ENCODE data around the gene CIB2. TPM values are rescaled to one million over a fixed set of nuclear protein-coding genes. Genes with fewer than 3 reads are reported as not detected.

The CIB2 gene
- polyA plus RNA-seq, 2 of the 4 experiments (the other 2 are of a cell fraction): 21.2 to 25.3 TPM

- TF ChIP-seq EHF (CRISPR knock-in tag; IDR thresholded peaks at IDR 0.05): no peak
Measured at GRCh38 chr15:78103406-78104118, 27.7 kb downstream of the CIB2 start (continued).

GRCh38 chr15:78102741-78103140, 28.5 kb downstream of the CIB2 start:
- 76% methylated on average over 6 of the region's 6 CpGs for WGBS (ENCODE audit: missing lambda C conversion rate)
- no peak overlapping the region for H3K4me3 ChIP-seq
- POLR2A ChIA-PET: no interaction called here
- no peak overlapping the region for H3K4me2 ChIP-seq
- H3K9me3 ChIP-seq: no peaks in the 10 kb centered on the region
- no peak for DNase-seq (ENCODE audit: low read depth in 1 of 2, low spot score in 1 of 2)
- no peak for FAIRE-seq
- no peaks in the 10 kb centered on the region for H3K4me1 ChIP-seq
- no peak overlapping the region for H3K27ac ChIP-seq
- TF ChIP-seq CTCF (IDR thresholded peaks at IDR 0.05) (no peak), EHMT2 (IDR thresholded peaks at IDR 0.05; ENCODE audit: low read depth) (no peak)
- no peak; a peak in 1 of 6 replicates for ATAC-seq
- CTCF ChIA-PET: interaction anchor here (1.0 to 5.4 kb wide), 8 partner anchors 11 to 144 kb away, joined by 3 to 37 read pairs (median 14); partner anchors contain the start of gene SH2D7

DNA sequence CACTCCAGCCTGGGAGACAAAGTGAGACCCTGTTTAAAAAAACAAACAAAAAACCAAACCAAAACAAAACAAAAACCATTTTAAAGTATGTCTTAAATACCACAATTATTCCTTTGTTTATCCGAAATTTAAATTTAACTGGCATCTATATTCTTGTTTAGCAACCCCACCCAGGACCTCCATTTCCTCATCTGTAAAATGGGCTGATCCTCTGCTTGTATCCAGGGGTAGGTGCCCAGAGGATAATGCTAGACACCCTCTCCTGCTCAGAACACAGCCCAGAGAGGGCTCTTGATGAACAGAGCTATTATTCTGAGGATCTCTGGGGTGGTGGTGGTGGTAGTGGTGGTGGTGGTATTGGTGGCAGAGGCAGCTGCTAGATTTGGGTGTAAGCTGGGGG, 29.0 kb downstream of the CIB2 start:
- no peak for FAIRE-seq
- no peak for TF ChIP-seq POLR2AphosphoS2 (conservative IDR thresholded peaks at IDR 0.05; ENCODE audit: low read length)
- TF ChIP-seq POLR2A (IDR thresholded peaks at IDR 0.05; ENCODE audit: low read length): no peak
- no peak for TF ChIP-seq BHLHE40 (IDR thresholded peaks at IDR 0.05; ENCODE audit: low read depth, low read length)
- no peak for TF ChIP-seq RFX5 (IDR thresholded peaks at IDR 0.05)
- no peak for TF ChIP-seq KDM1A (IDR thresholded peaks at IDR 0.05; ENCODE audit: low read depth)
- TF ChIP-seq TFCP2L1 (CRISPR knock-in tag; IDR thresholded peaks at IDR 0.05): no peak
- TF ChIP-seq MAZ (IDR thresholded peaks at IDR 0.05; ENCODE audit: borderline replicate concordance, low read depth, low read length): no peak
- TF ChIP-seq FOXS1 (CRISPR knock-in tag; IDR thresholded peaks at IDR 0.05): no peak
- no peak for DNase-seq (ENCODE audit: low read depth in 1 of 2, low spot score in 1 of 2)
- no peak overlapping the region for H3K27ac ChIP-seq
- no peaks in the 10 kb centered on the region for H3K9me3 ChIP-seq
- WGBS (ENCODE audit: missing lambda C conversion rate): 15% methylated on average over 1 of the region's 1 CpG
- POLR2A ChIA-PET: no interaction called here
- no peaks in the 10 kb centered on the region for H3K4me1 ChIP-seq
- no peak overlapping the region for H3K4me2 ChIP-seq
- CTCF ChIA-PET: interaction anchor here (1.0 to 5.4 kb wide), 7 partner anchors 8 to 143 kb away, joined by 3 to 37 read pairs (median 18); partner anchors contain the start of gene SH2D7
- no peak overlapping the region for H3K4me3 ChIP-seq
- no peak for ATAC-seq

GRCh38 chr15:78101423-78102105, 29.7 kb downstream of the CIB2 start:
- H3K4me2 ChIP-seq: no peak overlapping the region
- DNase-seq (ENCODE audit: low read depth in 1 of 2, low spot score in 1 of 2): no peak
- FAIRE-seq: no peak
- POLR2A ChIA-PET: no interaction called here
- no peak overlapping the region for H3K4me3 ChIP-seq
- TF ChIP-seq ZSCAN20 (CRISPR knock-in tag; IDR thresholded peaks at IDR 0.05) (no peak), CBX8 (IDR thresholded peaks at IDR 0.05) (no peak), FOSL2 (IDR thresholded peaks at IDR 0.05) (no peak), FOSL2 (CRISPR knock-in tag; IDR thresholded peaks at IDR 0.05) (no peak), HEYL (CRISPR knock-in tag; IDR thresholded peaks at IDR 0.05) (no peak), ZC3H11A (IDR thresholded peaks at IDR 0.05) (no peak), ESRRA (IDR thresholded peaks at IDR 0.05; ENCODE audit: borderline replicate concordance, low read length) (no peak), HOXB13 (CRISPR knock-in tag; IDR thresholded peaks at IDR 0.05; ENCODE audit: low read depth) (no peak), ZFP36 (IDR thresholded peaks at IDR 0.05; ENCODE audit: borderline replicate concordance, partially characterized antibody) (no peak)
- TF ChIP-seq, protein P1, sequence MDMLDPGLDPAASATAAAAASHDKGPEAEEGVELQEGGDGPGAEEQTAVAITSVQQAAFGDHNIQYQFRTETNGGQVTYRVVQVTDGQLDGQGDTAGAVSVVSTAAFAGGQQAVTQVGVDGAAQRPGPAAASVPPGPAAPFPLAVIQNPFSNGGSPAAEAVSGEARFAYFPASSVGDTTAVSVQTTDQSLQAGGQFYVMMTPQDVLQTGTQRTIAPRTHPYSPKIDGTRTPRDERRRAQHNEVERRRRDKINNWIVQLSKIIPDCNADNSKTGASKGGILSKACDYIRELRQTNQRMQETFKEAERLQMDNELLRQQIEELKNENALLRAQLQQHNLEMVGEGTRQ (IDR thresholded peaks at IDR 0.05): no peak
- no peak; a peak in 1 of 6 replicates for ATAC-seq
- CTCF ChIA-PET: interaction anchor here (1.0 to 5.4 kb wide), 11 partner anchors 8 to 143 kb away, joined by 3 to 37 read pairs (median 9); partner anchors contain the start of gene SH2D7
- H3K27ac ChIP-seq: no peak overlapping the region
- no peaks in the 10 kb centered on the region for H3K9me3 ChIP-seq
- no peaks in the 10 kb centered on the region for H3K4me1 ChIP-seq
- 84% methylated on average over 5 of the region's 5 CpGs for WGBS (ENCODE audit: missing lambda C conversion rate)

Data from A549 (cell line).